Activated B cell treated with CpG ODN at 0.5 μM for 24 hours (primary cell): Measurements from ENCODE around the gene MAB21L2. TPM values are rescaled to one million over a fixed set of nuclear protein-coding genes. Genes with fewer than 3 reads are reported as not detected.

Experiments used
- ATAC-seq: fragments of 200-7000 bp; cut with Tn5 transposase; one replicate; pipeline ENCODE4 v1.10.0; 2021; ENCODE audit warnings: low read depth, mild to moderate bottlenecking, moderate library complexity
- CTCF ChIA-PET: fragments of 350-600 bp; sonication (Branson Sonifier 250); formaldehyde crosslinking; loops from one replicate; lab custom pipeline; 2021; ENCODE audit warnings: antibody characterized with exemption; lab: Charles Lee
- POLR2A ChIA-PET: fragments of 350-600 bp; sonication (Branson Sonifier 250); formaldehyde crosslinking; loops from one replicate; lab custom pipeline; 2021; ENCODE audit warnings: antibody characterized with exemption; lab: Charles Lee
- DNase-seq: peaks from one replicate; pipeline ENCODE4 v3.0.0; 2022
- H3K27ac Mint-ChIP-seq: one replicate; pipeline ENCODE4 v1.8.0; 2020; ENCODE audit warnings: mixed read lengths
- H3K27me3 Mint-ChIP-seq: one replicate; pipeline ENCODE4 v1.8.0; 2021; ENCODE audit warnings: mixed read lengths
- H3K36me3 Mint-ChIP-seq: one replicate; pipeline ENCODE4 v1.8.0; 2021; ENCODE audit warnings: low read depth, mixed read lengths
- H3K4me1 Mint-ChIP-seq: one replicate; pipeline ENCODE4 v1.8.0; 2021; ENCODE audit warnings: mixed read lengths
- H3K4me3 Mint-ChIP-seq: one replicate; pipeline ENCODE4 v1.8.0; 2020; ENCODE audit warnings: mild to moderate bottlenecking, mixed read lengths
- H3K9me3 Mint-ChIP-seq: one replicate; pipeline ENCODE4 v1.8.0; 2020; ENCODE audit warnings: mixed read lengths
- intact Hi-C: fragments of 100-400 bp; cut with micrococcal nuclease; formaldehyde crosslinking; loops from one replicate; pipeline ENCODE4 v1.15.1; 2024
- total RNA-seq: library from RNA; stranded (reverse); gene quantifications from 2 replicates; pipeline ENCODE4 v1.2.3, GENCODE V29; 2022
- TF ChIP-seq, protein P1 (sequence below): fragments of 200-600 bp; IDR thresholded peaks from one replicate; pipeline ENCODE4 v1.8.0; 2022; ENCODE audit warnings: antibody characterized with exemption, mild to moderate bottlenecking

Gene MAB21L2
- total RNA-seq, 1 donor from 2014 or later = not detected

- CTCF ChIA-PET = no interaction called here
- Mint-ChIP-seq H3K27me3 (no peaks in the 10 kb centered on the region), H3K4me1 (no peaks in the 10 kb centered on the region), H3K27ac (no peak overlapping the region), H3K9me3 (peaks cover 8% of the 10 kb centered on the region), H3K4me3 (no peak overlapping the region), H3K36me3 (peaks cover 65% of the 10 kb centered on the region)
- TF ChIP-seq, protein P1, sequence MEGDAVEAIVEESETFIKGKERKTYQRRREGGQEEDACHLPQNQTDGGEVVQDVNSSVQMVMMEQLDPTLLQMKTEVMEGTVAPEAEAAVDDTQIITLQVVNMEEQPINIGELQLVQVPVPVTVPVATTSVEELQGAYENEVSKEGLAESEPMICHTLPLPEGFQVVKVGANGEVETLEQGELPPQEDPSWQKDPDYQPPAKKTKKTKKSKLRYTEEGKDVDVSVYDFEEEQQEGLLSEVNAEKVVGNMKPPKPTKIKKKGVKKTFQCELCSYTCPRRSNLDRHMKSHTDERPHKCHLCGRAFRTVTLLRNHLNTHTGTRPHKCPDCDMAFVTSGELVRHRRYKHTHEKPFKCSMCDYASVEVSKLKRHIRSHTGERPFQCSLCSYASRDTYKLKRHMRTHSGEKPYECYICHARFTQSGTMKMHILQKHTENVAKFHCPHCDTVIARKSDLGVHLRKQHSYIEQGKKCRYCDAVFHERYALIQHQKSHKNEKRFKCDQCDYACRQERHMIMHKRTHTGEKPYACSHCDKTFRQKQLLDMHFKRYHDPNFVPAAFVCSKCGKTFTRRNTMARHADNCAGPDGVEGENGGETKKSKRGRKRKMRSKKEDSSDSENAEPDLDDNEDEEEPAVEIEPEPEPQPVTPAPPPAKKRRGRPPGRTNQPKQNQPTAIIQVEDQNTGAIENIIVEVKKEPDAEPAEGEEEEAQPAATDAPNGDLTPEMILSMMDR = no peak
- POLR2A ChIA-PET = no interaction called here
- ATAC-seq (no peak), DNase-seq (no peak)
- intact Hi-C loops = no loop called here
These were observed 820 bp upstream of the MAB21L2 start for GRCh38 chr4:150581056-150581605.

GRCh38 chr4:150581641-150582051, 305 bp upstream of the MAB21L2 start:
- intact Hi-C loops = no loop called here
- H3K9me3 Mint-ChIP-seq = peaks cover 8% of the 10 kb centered on the region
- H3K4me3 Mint-ChIP-seq = no peak overlapping the region
- TF ChIP-seq, protein P1 = no peak
- H3K36me3 Mint-ChIP-seq = peaks cover 70% of the 10 kb centered on the region
- no peak for ATAC-seq
- DNase-seq = no peak
- ChIA-PET CTCF (no interaction called here), POLR2A (no interaction called here)
- no peaks in the 10 kb centered on the region for H3K4me1 Mint-ChIP-seq
- no peaks in the 10 kb centered on the region for H3K27me3 Mint-ChIP-seq
- no peak overlapping the region for H3K27ac Mint-ChIP-seq

- no peak for DNase-seq
- Mint-ChIP-seq H3K9me3 (peaks cover 8% of the 10 kb centered on the region), H3K36me3 (peaks cover 77% of the 10 kb centered on the region), H3K4me1 (no peaks in the 10 kb centered on the region), H3K27me3 (no peaks in the 10 kb centered on the region), H3K27ac (no peak overlapping the region), H3K4me3 (no peak overlapping the region)
- TF ChIP-seq, protein P1 = no peak
- intact Hi-C loops = no loop called here
- POLR2A ChIA-PET = no interaction called here
- no peak for ATAC-seq
- CTCF ChIA-PET = no interaction called here
These were observed 929 bp downstream of the MAB21L2 start for GRCh38 chr4:150582873-150583286.

DNA sequence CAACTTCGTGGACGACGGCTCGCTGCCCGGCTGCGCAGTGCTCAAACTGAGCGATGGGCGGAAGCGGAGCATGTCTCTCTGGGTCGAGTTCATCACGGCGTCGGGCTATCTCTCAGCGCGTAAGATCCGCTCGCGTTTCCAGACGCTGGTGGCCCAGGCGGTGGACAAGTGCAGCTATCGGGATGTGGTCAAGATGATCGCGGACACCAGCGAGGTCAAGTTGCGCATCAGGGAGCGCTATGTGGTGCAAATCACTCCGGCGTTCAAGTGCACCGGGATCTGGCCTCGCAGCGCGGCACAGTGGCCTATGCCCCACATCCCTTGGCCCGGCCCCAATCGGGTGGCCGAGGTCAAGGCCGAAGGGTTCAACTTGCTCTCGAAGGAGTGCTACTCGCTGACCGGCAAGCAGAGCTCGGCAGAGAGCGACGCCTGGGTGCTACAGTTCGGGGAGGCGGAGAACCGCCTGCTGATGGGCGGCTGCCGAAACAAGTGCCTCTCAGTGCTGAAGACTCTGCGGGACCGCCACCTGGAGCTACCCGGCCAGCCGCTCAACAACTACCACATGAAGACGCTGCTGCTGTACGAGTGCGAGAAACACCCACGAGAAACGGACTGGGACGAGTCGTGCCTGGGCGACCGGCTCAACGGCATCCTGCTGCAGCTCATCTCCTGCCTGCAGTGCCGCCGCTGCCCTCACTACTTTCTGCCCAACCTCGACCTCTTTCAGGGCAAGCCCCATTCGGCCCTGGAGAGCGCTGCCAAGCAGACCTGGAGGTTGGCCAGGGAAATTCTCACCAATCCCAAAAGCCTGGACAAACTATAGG, 1.5 kb downstream of the MAB21L2 start:
- Mint-ChIP-seq H3K4me1 (no peaks in the 10 kb centered on the region), H3K27me3 (no peaks in the 10 kb centered on the region), H3K4me3 (no peak overlapping the region), H3K9me3 (peaks cover 8% of the 10 kb centered on the region), H3K36me3 (peaks cover 82% of the 10 kb centered on the region), H3K27ac (no peak overlapping the region)
- ATAC-seq (no peak), DNase-seq (no peak)
- TF ChIP-seq, protein P1 = no peak
- CTCF ChIA-PET = no interaction called here
- intact Hi-C loops = no loop called here
- POLR2A ChIA-PET = no interaction called here

- no peak overlapping the region for H3K27ac Mint-ChIP-seq
- H3K4me1 Mint-ChIP-seq = no peaks in the 10 kb centered on the region
- TF ChIP-seq, protein P1 = no peak
- H3K27me3 Mint-ChIP-seq = no peaks in the 10 kb centered on the region
- intact Hi-C loops = no loop called here
- POLR2A ChIA-PET = no interaction called here
- DNase-seq (no peak), ATAC-seq (no peak)
- H3K9me3 Mint-ChIP-seq = peaks cover 8% of the 10 kb centered on the region
- no peak overlapping the region for H3K4me3 Mint-ChIP-seq
- CTCF ChIA-PET = no interaction called here
- peaks cover 82% of the 10 kb centered on the region for H3K36me3 Mint-ChIP-seq
These were observed 2.4 kb downstream of the MAB21L2 start for GRCh38 chr4:150584111-150584915.
